Mucosa of descending colon (tissue), 3 donors: Measurements from ENCODE around the gene ORAI3. TPM values are rescaled to one million over a fixed set of nuclear protein-coding genes. Genes with fewer than 3 reads are reported as not detected.

Experiments used
- ATAC-seq: fragments of 200-7000 bp; cut with Tn5 transposase; one replicate; pipeline ENCODE4 v1.9.1; 2020; ENCODE audit warnings: mild to moderate bottlenecking, moderate library complexity
- DNase-seq, 3 donors: peaks; one replicate each; pipeline ENCODE4 v3.0.0-alpha.2; 2020
- H3K36me3 ChIP-seq: fragments of 200-600 bp; one replicate; pipeline ENCODE4 v1.8.0; 2021; ENCODE audit warnings: low read depth, mild to moderate bottlenecking
- H3K4me1 ChIP-seq: fragments of 200-600 bp; one replicate; pipeline ENCODE4 v1.8.0; 2021; ENCODE audit warnings: low read depth, mild to moderate bottlenecking
- H3K4me3 ChIP-seq: fragments of 200-600 bp; one replicate; pipeline ENCODE4 v1.8.0; 2021; ENCODE audit warnings: mild to moderate bottlenecking
- H3K9me3 ChIP-seq: fragments of 200-600 bp; one replicate; pipeline ENCODE4 v1.8.0; 2021; ENCODE audit warnings: mild to moderate bottlenecking
- CTCF ChIP-seq: fragments of 200-600 bp; IDR thresholded peaks from one replicate; pipeline ENCODE4 v1.8.0; 2022; ENCODE audit warnings: antibody characterized with exemption, mild to moderate bottlenecking
- intact Hi-C, 2 donors: fragments of 100-400 bp; cut with DNase I in 1 of 2; cut with micrococcal nuclease in 1 of 2; formaldehyde crosslinking; loops; one replicate each; pipeline versions ENCODE4 v1.11.0 to v1.11.1; 2022; cut with DNase I, micrococcal nuclease
- total RNA-seq, 3 donors: library from RNA; stranded (reverse); fragmentation: NEBNext Ultra II Directional in 2 of 3; extraction: Animal tissue kit (Norgen Biotek cat#: 25700) in 2 of 3; gene quantifications; one replicate each; pipeline versions ENCODE4 v1.2.1 to v1.2.4, GENCODE V29; 2021 to 2023
- donor health status: DM: no; HTN: no; CAD: no; lungs with moderate emphysema.
- donor health status: DM: no; HTN: no; CAD: no.
- donor health status: DM: no; HTN: yes; CAD: no.

ORAI3 gene
- total RNA-seq, 3 donors from 2014 or later = 14.6 to 24.6 (median 15.4) TPM

- H3K4me3 ChIP-seq = no peak overlapping the region
- no peaks in the 10 kb centered on the region for H3K36me3 ChIP-seq
- H3K4me1 ChIP-seq = peaks cover 4% of the 10 kb centered on the region
- intact Hi-C loops = loop anchor here (10.0 kb wide), 5 partner anchors 54 to 884 kb away; partner anchors contain the start of genes STX4 (in 1 of the 2), ZNF646 (in 1 of the 2), ZNF668 (in 1 of the 2) and ZNF843 (in 1 of the 2)
- TF ChIP-seq CTCF = no peak
- no peak for ATAC-seq
- H3K9me3 ChIP-seq = no peaks in the 10 kb centered on the region
- DNase-seq = no peak
Measured at GRCh38 chr16:30980959-30981358, 32.1 kb downstream of the ORAI3 start.

DNA sequence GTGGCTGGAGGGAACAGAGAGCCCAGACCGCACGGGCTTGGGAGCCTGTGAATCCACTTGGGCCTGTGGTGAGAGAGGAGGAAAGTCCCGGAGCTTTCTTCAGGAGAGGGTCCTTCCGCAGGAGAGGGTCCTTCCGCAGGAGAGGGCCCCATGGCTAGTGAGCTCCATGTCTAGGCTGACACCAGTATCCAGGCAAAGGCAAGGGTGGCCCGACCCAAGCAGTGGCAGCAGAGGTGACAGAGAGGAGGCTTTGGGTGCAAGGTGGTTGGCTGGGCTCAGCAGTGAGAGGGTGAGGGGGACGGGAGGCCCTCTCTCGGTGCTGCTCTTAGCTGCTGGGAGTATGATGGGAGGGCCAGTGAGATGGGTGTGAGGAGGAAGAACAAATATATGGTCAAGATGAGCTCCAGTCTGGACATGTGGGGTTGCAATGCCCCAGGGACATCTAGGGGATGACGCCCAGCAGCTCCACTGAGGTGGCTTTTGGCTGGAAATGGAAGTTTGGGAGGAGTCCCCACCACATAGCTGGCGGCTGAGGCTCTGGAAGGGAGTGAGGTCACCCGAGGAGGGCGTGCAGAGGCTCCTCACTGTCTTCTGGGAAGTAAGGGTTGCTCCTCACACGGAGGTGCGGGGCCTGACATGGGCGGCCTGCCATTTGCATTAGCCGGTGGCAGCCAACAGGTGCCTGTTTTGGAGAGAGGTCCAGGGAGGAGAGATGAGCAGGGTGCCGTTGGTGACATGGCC is 33.9 kb downstream of the ORAI3 start:
- no peak for TF ChIP-seq CTCF

GRCh38 chr16:30983289-30983889 is 34.5 kb downstream of the ORAI3 start:
- TF ChIP-seq CTCF = no peak
- Histone ChIP-seq H3K4me3 (no peak overlapping the region), H3K36me3 (no peaks in the 10 kb centered on the region), H3K9me3 (no peaks in the 10 kb centered on the region), H3K4me1 (peaks cover 4% of the 10 kb centered on the region)
- intact Hi-C loops = loop anchor here (10.0 kb wide), 5 partner anchors 51 to 881 kb away; partner anchors contain the start of genes STX4 (in 1 of the 2), ZNF646 (in 1 of the 2), ZNF668 (in 1 of the 2) and ZNF843 (in 1 of the 2)
- DNase-seq (no peak), ATAC-seq (no peak)

More for the DNA sequence above, 33.9 kb downstream of the ORAI3 start:
- DNase-seq (no peak), ATAC-seq (no peak)
- H3K36me3 ChIP-seq = no peaks in the 10 kb centered on the region
- intact Hi-C loops = loop anchor here (10.0 kb wide), 5 partner anchors 52 to 882 kb away; partner anchors contain the start of genes STX4 (in 1 of the 2), ZNF646 (in 1 of the 2), ZNF668 (in 1 of the 2) and ZNF843 (in 1 of the 2)
- no peak overlapping the region for H3K4me3 ChIP-seq
- peaks cover 4% of the 10 kb centered on the region for H3K4me1 ChIP-seq
- H3K9me3 ChIP-seq = no peaks in the 10 kb centered on the region

DNA sequence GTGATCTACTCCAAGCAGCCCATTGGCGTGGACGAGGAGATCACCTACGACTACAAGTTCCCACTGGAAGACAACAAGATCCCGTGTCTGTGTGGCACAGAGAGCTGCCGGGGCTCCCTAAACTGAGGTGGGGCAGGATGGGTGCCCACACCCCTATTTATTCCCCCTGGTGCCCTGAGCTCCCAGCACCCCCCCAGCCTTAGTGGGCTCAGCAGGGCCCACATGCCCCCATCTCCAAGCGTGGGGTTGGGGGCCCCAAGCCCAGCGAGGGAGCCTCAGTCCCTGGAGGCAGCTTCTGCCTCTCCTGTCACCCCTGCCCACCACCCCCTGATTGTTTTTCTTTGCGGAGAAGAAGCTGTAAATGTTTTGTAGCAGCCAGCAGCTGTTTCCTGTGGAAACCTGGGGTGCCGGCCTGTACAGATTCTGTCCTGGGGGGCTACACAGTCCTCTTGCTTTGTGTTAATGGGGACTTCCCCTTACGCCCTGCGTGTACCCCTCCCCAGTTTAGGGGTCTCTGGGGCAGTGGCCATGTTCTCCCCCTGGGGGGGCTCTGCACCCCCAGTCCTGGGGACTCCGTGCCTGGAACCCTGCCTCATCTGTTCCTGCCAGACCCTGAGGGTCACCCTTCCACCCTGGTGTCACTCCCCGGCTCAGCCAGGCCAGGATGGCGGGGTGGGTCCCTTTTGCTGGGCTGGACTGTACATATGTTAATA is 35.2 kb downstream of the ORAI3 start:
- intact Hi-C loops = loop anchor here (10.0 kb wide), 5 partner anchors 51 to 881 kb away; partner anchors contain the start of genes STX4 (in 1 of the 2), ZNF646 (in 1 of the 2), ZNF668 (in 1 of the 2) and ZNF843 (in 1 of the 2)
- H3K4me3 ChIP-seq = no peak overlapping the region
- H3K9me3 ChIP-seq = no peaks in the 10 kb centered on the region
- DNase-seq = no peak
- no peak for TF ChIP-seq CTCF
- peaks cover 4% of the 10 kb centered on the region for H3K4me1 ChIP-seq
- ATAC-seq = no peak
- H3K36me3 ChIP-seq = no peaks in the 10 kb centered on the region

DNA sequence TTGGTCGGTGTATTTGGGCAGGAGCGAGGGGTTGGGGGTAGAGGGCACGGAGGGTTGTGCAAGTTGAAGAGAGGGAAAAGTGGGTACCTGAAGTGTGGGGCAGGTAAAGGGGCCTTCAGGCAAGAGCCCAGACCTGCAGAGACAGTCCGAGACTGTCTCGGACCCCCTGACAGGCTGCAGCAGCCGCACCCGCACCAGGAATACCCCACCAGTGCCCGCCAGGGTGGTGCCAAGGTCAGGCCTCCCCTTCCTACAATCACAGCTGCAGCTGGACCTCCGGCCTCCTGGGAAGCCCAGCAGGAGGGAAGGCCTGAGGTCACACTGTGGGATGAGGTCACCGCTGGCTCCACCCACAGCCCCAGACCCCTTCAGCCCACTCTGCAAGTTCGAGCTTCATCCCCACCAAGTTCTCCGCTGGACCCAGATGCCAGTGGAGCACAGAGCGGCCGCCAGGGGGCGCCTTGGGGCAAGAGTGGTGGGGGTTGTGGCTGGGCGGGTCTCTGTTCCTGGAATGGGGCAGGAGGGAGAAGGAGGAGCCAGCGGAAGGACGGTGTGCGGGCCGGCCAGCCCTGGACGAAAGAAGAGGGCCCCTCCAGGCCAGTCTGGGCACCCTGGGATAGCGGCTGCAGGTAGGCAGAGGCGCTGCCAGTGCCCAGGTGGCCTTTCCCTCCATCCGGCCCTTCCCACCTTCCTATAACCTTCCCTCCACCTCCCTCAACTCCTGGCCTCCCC is 36.0 kb downstream of the ORAI3 start, which contains the start of gene HSD3B7:
Gene HSD3B7, plus strand, starts transcription at position 539 of the 732 bp plus-strand sequence. CDS start 452 bp downstream, outside the sequence.
- Histone ChIP-seq H3K9me3 (no peaks in the 10 kb centered on the region), H3K4me1 (peaks cover 4% of the 10 kb centered on the region), H3K36me3 (no peaks in the 10 kb centered on the region), H3K4me3 (no peak within 1 kb of the TSS)
- TF ChIP-seq CTCF = peak; percentile 91
- DNase-seq (peak; percentile 91 to 95 (median 94)), ATAC-seq (peak; percentile 96)
- intact Hi-C loops = loop anchor here (5.0 to 10.0 kb wide), 6 partner anchors 50 to 880 kb away; partner anchors contain the start of genes ZNF843 (in 2 of the 2), STX4 (in 1 of the 2), ZNF646 (in 1 of the 2) and ZNF668 (in 1 of the 2)
